Upper lobe of right lung (tissue), 1 donor: Measurements from ENCODE around the gene SFTPA1. TPM values are rescaled to one million over a fixed set of nuclear protein-coding genes. Genes with fewer than 3 reads are reported as not detected.
"Not testable (repeated sequence)": the region's sequence is repeated elsewhere in the genome, so short reads cannot be mapped to it uniquely, and the experiment has no call there.

Source experiments
- ATAC-seq: fragments of 200-7000 bp; cut with Tn5 transposase; one replicate; pipeline ENCODE4 v1.9.1; 2020; ENCODE audit warnings: mild to moderate bottlenecking, moderate library complexity
- DNase-seq: peaks from one replicate; pipeline ENCODE4 v3.0.0-alpha.2; 2020
- H3K27ac ChIP-seq: fragments of 200-600 bp; one replicate; pipeline ENCODE4 v1.8.0; 2022
- H3K27me3 ChIP-seq: fragments of 200-600 bp; one replicate; pipeline ENCODE4 v1.8.0; 2022; ENCODE audit warnings: mild to moderate bottlenecking
- H3K36me3 ChIP-seq: fragments of 200-600 bp; one replicate; pipeline ENCODE4 v1.8.0; 2022
- H3K4me1 ChIP-seq: fragments of 200-600 bp; one replicate; pipeline ENCODE4 v1.8.0; 2022
- H3K4me3 ChIP-seq: fragments of 200-600 bp; one replicate; pipeline ENCODE4 v1.8.0; 2022; ENCODE audit warnings: mild to moderate bottlenecking
- H3K9me3 ChIP-seq: fragments of 200-600 bp; one replicate; pipeline ENCODE4 v1.8.0; 2022
- CTCF ChIP-seq: fragments of 200-600 bp; IDR thresholded peaks from one replicate; pipeline ENCODE4 v1.8.0; 2022; ENCODE audit warnings: antibody characterized with exemption
- intact Hi-C: fragments of 100-400 bp; cut with DNase I; formaldehyde crosslinking; loops from one replicate; pipeline ENCODE4 v1.11.0; 2022
- total RNA-seq: library from RNA; stranded (reverse); fragmentation: NEBNext Ultra II Directional; extraction: Animal tissue kit (Norgen Biotek cat#: 25700); gene quantifications from one replicate; pipeline ENCODE4 v1.2.1, GENCODE V29; 2021
- donor health status: DM: no; HTN: yes; CAD: no; lungs with severe emphysema.

Gene SFTPA1
- total RNA-seq, 1 donor from 2014 or later: 11,191 TPM

GRCh38 chr10:79581044-79581443 is 29.7 kb upstream of the SFTPA1 start:
- H3K27me3 ChIP-seq: no peaks in the 10 kb centered on the region
- H3K9me3 ChIP-seq: no peaks in the 10 kb centered on the region
- DNase-seq: no peak
- H3K27ac ChIP-seq: no peak overlapping the region
- no peaks in the 10 kb centered on the region for H3K4me1 ChIP-seq
- no peak overlapping the region for H3K4me3 ChIP-seq
- intact Hi-C loops: no loop called here
- TF ChIP-seq CTCF: no peak
- ATAC-seq: no peak
- H3K36me3 ChIP-seq: no peaks in the 10 kb centered on the region

GRCh38 chr10:79582096-79582495 is 28.6 kb upstream of the SFTPA1 start:
- TF ChIP-seq CTCF: no peak
- H3K27me3 ChIP-seq: no peaks in the 10 kb centered on the region
- DNase-seq: no peak
- no peak overlapping the region for H3K4me3 ChIP-seq
- H3K36me3 ChIP-seq: no peaks in the 10 kb centered on the region
- no peak overlapping the region for H3K27ac ChIP-seq
- no peaks in the 10 kb centered on the region for H3K9me3 ChIP-seq
- no peak for ATAC-seq
- H3K4me1 ChIP-seq: no peaks in the 10 kb centered on the region
- intact Hi-C loops: no loop called here

DNA sequence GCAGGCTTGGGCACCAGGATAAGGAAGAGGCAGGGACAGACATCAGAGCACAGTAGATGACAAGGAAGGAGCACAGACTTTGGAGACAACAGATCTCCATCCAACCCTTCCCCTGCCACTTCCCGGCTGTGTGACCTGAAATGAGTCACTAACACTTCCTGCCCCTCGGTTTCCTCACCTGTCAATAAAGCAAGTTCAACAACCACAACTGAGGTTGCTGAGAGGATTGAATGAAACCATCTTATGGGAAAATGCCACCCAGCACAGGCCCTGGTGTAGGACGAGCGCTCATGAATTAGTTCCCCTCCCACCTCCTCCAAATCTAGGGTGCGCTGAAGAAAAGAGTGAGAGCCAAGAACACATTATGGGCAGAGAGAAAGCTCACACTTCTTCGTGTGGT is 27.8 kb upstream of the SFTPA1 start:
- ATAC-seq: not testable (repeated sequence)

GRCh38 chr10:79583488-79584024 is 27.2 kb upstream of the SFTPA1 start:
- intact Hi-C loops: no loop called here

More for the DNA sequence above, 27.8 kb upstream of the SFTPA1 start:
- DNase-seq, H3K27me3 ChIP-seq, H3K9me3 ChIP-seq, H3K4me1 ChIP-seq, H3K4me3 ChIP-seq, H3K27ac ChIP-seq, intact Hi-C loops, H3K36me3 ChIP-seq: not testable (repeated sequence)

GRCh38 chr10:79585870-79586527 is 24.7 kb upstream of the SFTPA1 start:
- ATAC-seq: peak; percentile 86
- Histone ChIP-seq H3K27ac (peak overlapping the region; percentile 6), H3K27me3 (no peaks in the 10 kb centered on the region)

More at GRCh38 chr10:79583488-79584024, 27.2 kb upstream of the SFTPA1 start:
- no peaks in the 10 kb centered on the region for H3K27me3 ChIP-seq
- H3K4me1 ChIP-seq: no peaks in the 10 kb centered on the region
- no peak overlapping the region for H3K27ac ChIP-seq
- H3K4me3 ChIP-seq: no peak overlapping the region
- no peaks in the 10 kb centered on the region for H3K36me3 ChIP-seq
- no peak for TF ChIP-seq CTCF
- no peaks in the 10 kb centered on the region for H3K9me3 ChIP-seq
- DNase-seq: no peak
- no peak for ATAC-seq

More at GRCh38 chr10:79585870-79586527, 24.7 kb upstream of the SFTPA1 start:
- no peaks in the 10 kb centered on the region for H3K4me1 ChIP-seq
- no peak for TF ChIP-seq CTCF
- intact Hi-C loops: no loop called here
- peak; percentile 72 for DNase-seq
- no peaks in the 10 kb centered on the region for H3K9me3 ChIP-seq
- H3K36me3 ChIP-seq: no peaks in the 10 kb centered on the region
- H3K4me3 ChIP-seq: no peak overlapping the region
